ENCODE results near the gene AKAP13. TPM values are rescaled to one million over a fixed set of nuclear protein-coding genes. Genes with fewer than 3 reads are reported as not detected.
A peak's percentile ranks its signal among the peaks of the same experiment; 100 is the strongest.

Gene AKAP13
- total and polyA plus RNA-seq, 2 donors (not counting 1 experiment from before 2014, with no cell fraction given): 73.8 to 358 TPM

- Mint-ChIP-seq H3K4me1 (peaks cover 70% of the 10 kb centered on the region), H3K9me3 (ENCODE audit: insufficient read depth) (no peaks in the 10 kb centered on the region), H3K27me3 (no peaks in the 10 kb centered on the region), H3K27ac (peak overlapping the region; percentile 90), H3K4me3 (no peak overlapping the region)
- Histone ChIP-seq H3K4me1 (ENCODE audit: control insufficient read depth in 2 of 2, insufficient read depth in 2 of 2, low read length in 2 of 2) (peaks cover 46 to 55% of the 10 kb centered on the region in 2 donors), H4K20me1 (ENCODE audit: control insufficient read depth, insufficient read depth, low read length, poor library complexity, severe bottlenecking) (peaks cover 59% of the 10 kb centered on the region), H3K4me3 (ENCODE audit: control extremely low read depth in 1 of 5, extremely low read depth in 1 of 5, insufficient read depth in 1 of 5, low read depth in 2 of 5, low read length in 4 of 5) (no peak overlapping the region), H3K36me3 (replicated peaks in 1 of 2; ENCODE audit: control extremely low read depth in 1 of 2, control insufficient read depth in 1 of 2, extremely low read depth in 1 of 2, insufficient read depth in 2 of 2, low read length in 1 of 2) (peaks cover 0 to 3% of the 10 kb centered on the region in 2 experiments), H3K4me2 (replicated peaks; ENCODE audit: low read depth, low read length, poor library complexity, severe bottlenecking) (peak overlapping the region; percentile 40), H2AFZ (ENCODE audit: insufficient read depth, low read depth, low read length, poor library complexity, severe bottlenecking) (no peak overlapping the region), H3K9ac (ENCODE audit: low read length) (peak overlapping the region; percentile 14), H3K27me3 (replicated peaks in 1 of 4; ENCODE audit: control extremely low read depth in 1 of 4, control insufficient read depth in 3 of 4, insufficient read depth in 4 of 4, low read length in 3 of 4) (no peaks in the 10 kb centered on the region), H3K27ac (ENCODE audit: low read length in 2 of 2) (peak overlapping the region; percentile 31 to 72), H3K79me2 (ENCODE audit: control insufficient read depth, insufficient read depth, low read length) (peaks cover 96% of the 10 kb centered on the region), H3K9me3 (ENCODE audit: control extremely low read depth in 1 of 3, control insufficient read depth in 2 of 3, insufficient read depth in 1 of 3, low read length in 2 of 3) (no peaks in the 10 kb centered on the region)
- WGBS (ENCODE audit: insufficient coverage): 99% methylated on average over 8 of the region's 10 CpGs
- ATAC-seq (ENCODE audit: low read depth) (no peak), DNase-seq (no peak)
- ChIA-PET POLR2A (interaction anchor here (1.0 to 1.6 kb wide), 2 partner anchors 87 to 102 kb away, joined by 3 to 6 read pairs; no protein-coding TSS in a partner anchor), CTCF (interaction anchor here (0.7 to 14.6 kb wide), 29 partner anchors 9 to 133 kb away, joined by 3 to 401 read pairs (median 8); partner anchors contain the start of gene AKAP13)
- intact Hi-C loops (cut with micrococcal nuclease): loop anchor here (1.0 to 5.0 kb wide), 3 partner anchors 42 to 119 kb away; no protein-coding TSS in a partner anchor
- TF ChIP-seq CTCF (IDR thresholded peaks at IDR 0.05): no peak
- no peak for TF ChIP-seq EZH2 (IDR thresholded peaks at IDR 0.05; ENCODE audit: borderline replicate concordance, insufficient read depth, low read depth, low read length, poor library complexity, severe bottlenecking)
Measured at GRCh38 chr15:85414991-85415390, 34.6 kb downstream of the AKAP13 start.

GRCh38 chr15:85415783-85416182, 35.4 kb downstream of the AKAP13 start:
- no peak overlapping the region for H3K4me3 ChIP-seq (ENCODE audit: control extremely low read depth in 1 of 5, extremely low read depth in 1 of 5, insufficient read depth in 1 of 5, low read depth in 2 of 5, low read length in 4 of 5)
- peak overlapping the region in 1 of 2 donors; percentile 21 for H3K27ac ChIP-seq (ENCODE audit: low read length in 2 of 2)
- no peaks in the 10 kb centered on the region for H3K36me3 ChIP-seq (replicated peaks in 1 of 2; ENCODE audit: control extremely low read depth in 1 of 2, control insufficient read depth in 1 of 2, extremely low read depth in 1 of 2, insufficient read depth in 2 of 2, low read length in 1 of 2)
- Mint-ChIP-seq H3K9me3 (ENCODE audit: insufficient read depth) (no peaks in the 10 kb centered on the region), H3K27ac (peak overlapping the region; percentile 6), H3K27me3 (no peaks in the 10 kb centered on the region), H3K4me3 (no peak overlapping the region), H3K4me1 (peaks cover 68% of the 10 kb centered on the region)
- intact Hi-C loops (cut with micrococcal nuclease): no loop called here
- DNase-seq: no peak
- no peak overlapping the region for H2AFZ ChIP-seq (ENCODE audit: insufficient read depth, low read depth, low read length, poor library complexity, severe bottlenecking)
- H3K9ac ChIP-seq (ENCODE audit: low read length): no peak overlapping the region
- no peaks in the 10 kb centered on the region for H3K9me3 ChIP-seq (ENCODE audit: control extremely low read depth in 1 of 3, control insufficient read depth in 2 of 3, insufficient read depth in 1 of 3, low read length in 2 of 3)
- ATAC-seq (ENCODE audit: low read depth): no peak
- H3K27me3 ChIP-seq (replicated peaks in 1 of 4; ENCODE audit: control extremely low read depth in 1 of 4, control insufficient read depth in 3 of 4, insufficient read depth in 4 of 4, low read length in 3 of 4): no peaks in the 10 kb centered on the region
- TF ChIP-seq CTCF (IDR thresholded peaks at IDR 0.05) (no peak), EZH2 (IDR thresholded peaks at IDR 0.05; ENCODE audit: borderline replicate concordance, insufficient read depth, low read depth, low read length, poor library complexity, severe bottlenecking) (no peak)
- CTCF ChIA-PET: interaction anchor here (0.6 to 14.6 kb wide), 13 partner anchors 9 to 170 kb away, joined by 3 to 401 read pairs (median 4); partner anchors contain the start of gene AKAP13
- WGBS (ENCODE audit: insufficient coverage): 100% methylated on average over 1 of the region's 2 CpGs
- H3K4me1 ChIP-seq (ENCODE audit: control insufficient read depth in 2 of 2, insufficient read depth in 2 of 2, low read length in 2 of 2): peaks cover 38 to 47% of the 10 kb centered on the region in 2 donors
- H3K79me2 ChIP-seq (ENCODE audit: control insufficient read depth, insufficient read depth, low read length): peaks cover 96% of the 10 kb centered on the region
- peaks cover 60% of the 10 kb centered on the region for H4K20me1 ChIP-seq (ENCODE audit: control insufficient read depth, insufficient read depth, low read length, poor library complexity, severe bottlenecking)
- H3K4me2 ChIP-seq (replicated peaks; ENCODE audit: low read depth, low read length, poor library complexity, severe bottlenecking): no peak overlapping the region
- POLR2A ChIA-PET: no interaction called here

Measured in B cell (primary cell).